Endothelial cell of hepatic sinusoid (primary cell): ENCODE results near the gene R3HDM2.

ENCODE experiments used
- in situ Hi-C: cut with HindIII; loops from 2 replicates; pipeline ENCODE4 v1.10.0; 2017; ENCODE audit warnings: low sequenced_read_pairs

R3HDM2 gene

DNA sequence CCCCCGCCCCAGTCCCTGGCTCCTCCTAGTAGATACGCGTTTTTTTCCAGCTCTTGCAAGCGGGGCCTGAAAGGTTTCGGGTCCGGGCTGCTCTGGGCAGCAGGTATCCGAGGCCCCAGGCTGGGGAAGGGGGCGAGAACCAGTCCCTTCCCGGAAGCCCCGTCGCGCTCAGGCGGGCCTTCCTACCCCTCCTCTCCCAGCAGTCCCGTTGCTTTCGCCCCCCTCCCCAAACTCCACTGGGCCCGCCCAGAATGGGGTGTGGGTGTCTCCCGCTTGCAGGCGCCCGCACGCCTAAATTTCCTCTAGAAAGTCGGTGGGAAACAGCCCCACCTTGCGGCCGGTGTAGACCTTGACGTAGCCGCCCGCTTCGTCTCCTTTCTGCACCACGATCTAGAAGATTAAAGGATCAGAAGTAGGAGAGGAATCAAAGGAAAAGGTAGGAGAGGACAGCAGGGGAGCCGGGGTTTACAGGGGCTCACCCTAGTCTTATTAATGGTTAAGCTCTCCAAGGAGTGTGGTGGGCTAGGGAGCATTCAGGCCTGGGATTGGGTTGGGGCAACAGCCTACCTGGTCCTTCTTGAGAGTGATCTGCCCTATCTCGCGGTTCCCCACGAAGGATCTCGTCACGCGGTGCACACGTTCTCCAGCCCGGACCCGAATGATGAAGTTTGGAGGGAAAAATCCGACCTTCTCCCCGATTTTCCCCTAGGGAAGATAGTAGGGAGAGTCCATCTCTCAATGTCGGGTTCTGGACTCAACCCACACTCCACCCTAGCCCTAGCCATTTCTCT, 187.1 kb downstream of the R3HDM2 start:
- in situ Hi-C loops = no loop called here

DNA sequence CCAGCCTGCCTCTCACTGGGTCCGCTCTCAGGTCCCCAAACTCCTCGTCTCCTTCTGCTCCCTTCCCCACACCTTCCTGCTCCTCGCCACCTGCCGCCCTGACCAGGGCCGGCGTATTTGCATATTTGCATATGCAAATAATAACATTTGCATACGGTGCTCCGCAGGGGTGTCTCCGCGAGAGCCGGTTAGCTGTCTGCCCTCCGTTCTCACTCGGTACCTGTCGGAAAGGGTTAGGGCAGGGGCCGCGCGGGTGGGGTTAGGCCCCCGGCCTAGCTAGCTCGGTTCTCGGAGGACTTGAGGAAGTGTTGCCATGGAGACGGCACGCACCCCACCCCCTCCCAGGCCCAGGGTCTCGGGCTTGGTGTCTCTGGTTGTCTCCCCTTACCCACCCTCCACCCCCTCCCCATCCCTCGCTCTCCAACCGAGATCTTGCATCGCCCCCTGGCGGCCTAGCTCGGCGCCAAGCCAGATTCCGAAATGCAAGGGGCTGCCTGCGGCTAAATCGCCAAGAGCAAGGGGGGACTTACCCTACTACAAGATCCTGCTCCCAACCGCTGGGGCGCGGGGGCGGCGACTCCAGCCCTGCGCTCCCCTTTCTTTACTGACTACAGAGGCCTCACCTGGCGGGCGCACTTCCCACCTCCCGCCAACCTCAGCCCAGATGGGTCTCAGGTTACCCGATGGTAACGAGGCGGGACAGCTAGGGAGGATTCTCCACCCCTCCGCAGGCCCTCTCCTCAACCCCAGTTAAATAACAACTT, 188.0 kb downstream of the R3HDM2 start:
- in situ Hi-C loops = no loop called here

DNA sequence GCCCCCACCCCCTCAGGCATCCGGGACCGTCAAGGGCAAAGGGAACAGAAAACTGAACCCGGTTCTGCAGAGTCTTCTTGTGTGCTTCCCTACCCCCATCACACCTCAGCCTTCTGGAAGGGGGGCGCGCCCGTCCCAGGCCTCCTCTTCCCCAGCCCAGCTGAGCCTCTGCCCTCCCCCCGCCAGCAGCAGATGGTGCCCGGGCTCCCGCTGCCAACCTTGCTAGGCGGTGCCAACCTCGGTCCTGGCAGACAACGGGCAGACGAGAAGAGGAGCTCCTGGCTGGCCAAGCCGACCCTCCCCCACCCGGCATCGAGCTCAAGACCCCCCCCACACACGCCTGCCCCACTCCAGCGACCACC, 188.5 kb downstream of the R3HDM2 start:
- in situ Hi-C loops = no loop called here

DNA sequence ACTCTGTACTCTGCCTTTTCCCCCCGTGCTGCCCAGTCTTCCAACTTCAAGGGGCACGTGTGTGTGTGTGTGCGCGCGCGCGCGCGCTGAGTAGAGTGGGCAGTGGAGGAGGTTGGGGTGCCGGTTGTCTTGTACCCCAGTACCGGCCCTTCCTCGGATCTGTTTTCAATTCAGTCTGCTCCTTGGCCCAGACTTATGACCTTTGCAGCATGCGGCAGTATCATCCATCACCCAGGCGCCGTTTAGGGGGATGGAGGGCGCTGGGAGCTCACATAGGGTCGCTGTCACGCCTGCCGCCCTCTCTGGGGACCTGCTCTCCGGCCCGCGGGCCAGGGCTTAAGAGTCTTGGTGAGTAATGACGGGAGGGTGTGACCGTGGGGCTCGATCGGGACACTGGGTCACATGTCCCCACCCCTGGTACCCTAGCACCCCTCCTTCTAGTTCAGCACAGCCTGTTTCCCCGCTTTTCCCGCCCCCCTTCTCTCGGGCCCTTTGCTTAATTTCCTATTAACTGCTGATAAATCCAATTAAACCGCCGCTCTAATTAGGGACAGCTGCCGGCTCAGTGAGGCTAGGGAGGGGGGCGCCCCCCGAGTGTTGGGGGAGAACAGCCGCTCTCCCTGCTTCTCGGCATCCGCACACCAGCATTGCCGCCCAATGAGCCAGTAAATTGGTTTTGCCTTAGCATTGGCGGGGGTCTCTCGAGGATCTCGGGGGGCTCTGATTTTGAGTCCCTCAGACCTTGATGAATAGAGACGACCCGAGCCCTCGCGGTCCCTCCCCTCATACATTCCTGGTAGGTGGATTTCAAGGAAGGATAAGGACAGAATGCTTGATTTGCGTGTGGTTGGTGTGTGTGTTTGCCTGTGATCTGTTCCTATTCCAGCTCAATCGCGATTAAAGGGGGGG, 189.2 kb downstream of the R3HDM2 start:
- in situ Hi-C loops = no loop called here

DNA sequence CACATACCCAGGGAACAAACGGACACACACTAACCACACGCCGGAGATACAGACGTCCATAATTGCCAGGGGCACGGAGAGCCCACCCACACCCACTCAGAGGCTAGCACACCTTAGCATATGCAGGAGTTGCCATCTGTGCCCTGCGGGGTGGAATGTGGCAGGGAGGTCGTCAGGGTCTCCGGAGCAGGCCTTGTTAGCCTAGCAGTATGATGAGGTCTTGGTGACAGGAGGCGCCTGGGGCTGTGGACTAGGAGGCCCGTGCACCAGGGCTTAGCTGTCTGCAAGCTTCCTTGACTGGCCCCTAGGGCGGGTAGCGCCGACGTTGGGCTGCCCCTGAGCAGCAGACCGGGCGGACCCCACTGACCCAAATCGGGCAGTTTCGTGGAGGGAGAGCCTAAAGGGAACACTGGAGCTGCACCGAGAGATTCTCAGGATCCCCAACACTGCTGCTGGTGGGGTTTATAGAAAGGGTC, 189.9 kb downstream of the R3HDM2 start:
- in situ Hi-C loops = no loop called here

DNA sequence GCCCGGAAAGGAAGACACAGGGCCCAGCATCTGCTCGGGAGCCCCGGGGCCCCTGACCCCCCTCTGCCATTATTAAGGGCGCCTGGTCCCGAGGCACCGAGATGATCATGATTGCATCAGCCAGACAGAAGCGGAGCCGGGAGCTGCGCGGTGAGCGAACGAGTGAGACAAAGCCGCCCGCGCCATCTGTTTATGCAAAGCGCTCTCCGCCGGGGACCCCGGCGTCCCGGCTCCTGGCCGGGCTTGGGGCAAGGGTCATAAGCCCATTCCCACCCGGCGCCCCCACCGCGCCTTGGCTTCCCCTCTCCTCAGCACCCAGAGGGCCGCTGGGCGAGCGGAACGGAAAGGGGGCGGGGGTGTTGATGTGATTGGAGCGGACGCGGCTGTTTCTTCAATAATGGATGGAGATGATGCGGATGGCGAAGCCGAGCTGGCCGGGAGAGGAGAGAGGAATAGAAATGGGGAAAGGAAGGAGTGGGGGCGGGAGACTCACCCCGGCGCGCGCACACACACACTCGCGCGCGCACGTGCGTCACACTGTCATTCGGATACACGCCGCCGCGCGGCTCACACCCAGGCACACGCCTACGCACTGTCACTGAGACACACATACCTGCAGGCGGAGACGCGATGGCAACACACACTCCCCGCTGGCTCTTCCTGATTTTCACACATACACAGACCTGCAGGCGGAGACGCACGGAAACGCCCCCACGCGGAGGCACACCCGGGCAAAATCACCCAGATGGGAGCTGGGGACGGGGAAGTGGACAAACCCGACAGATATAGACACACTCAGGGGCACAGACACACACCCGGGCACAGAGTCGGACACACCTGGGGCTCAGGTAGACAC, 190.5 kb downstream of the R3HDM2 start:
- in situ Hi-C loops = no loop called here

DNA sequence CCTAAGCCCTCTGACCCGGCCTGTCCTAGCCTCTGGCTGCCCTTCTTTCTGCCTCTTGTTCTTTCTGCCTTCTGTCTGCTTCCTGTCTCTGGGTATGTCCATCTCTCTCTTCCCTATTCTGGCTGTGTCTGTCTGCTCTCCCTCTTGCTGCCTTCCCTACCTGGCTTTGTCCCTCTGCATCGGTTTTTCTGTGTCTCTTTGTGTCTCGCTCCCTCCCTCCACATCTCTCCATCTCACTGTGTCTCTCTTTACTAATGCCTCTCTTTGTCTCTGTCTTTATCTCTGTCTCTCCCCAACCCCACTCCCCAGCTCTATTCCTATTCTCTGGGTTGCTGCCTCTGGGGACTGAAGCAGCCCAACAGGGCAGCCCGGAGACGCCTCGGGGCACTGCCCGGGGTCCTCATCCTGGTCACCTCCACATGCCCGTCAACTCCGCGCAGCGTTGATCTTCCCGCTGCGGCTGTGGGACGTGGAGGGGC, 191.2 kb downstream of the R3HDM2 start:
- in situ Hi-C loops = no loop called here

DNA sequence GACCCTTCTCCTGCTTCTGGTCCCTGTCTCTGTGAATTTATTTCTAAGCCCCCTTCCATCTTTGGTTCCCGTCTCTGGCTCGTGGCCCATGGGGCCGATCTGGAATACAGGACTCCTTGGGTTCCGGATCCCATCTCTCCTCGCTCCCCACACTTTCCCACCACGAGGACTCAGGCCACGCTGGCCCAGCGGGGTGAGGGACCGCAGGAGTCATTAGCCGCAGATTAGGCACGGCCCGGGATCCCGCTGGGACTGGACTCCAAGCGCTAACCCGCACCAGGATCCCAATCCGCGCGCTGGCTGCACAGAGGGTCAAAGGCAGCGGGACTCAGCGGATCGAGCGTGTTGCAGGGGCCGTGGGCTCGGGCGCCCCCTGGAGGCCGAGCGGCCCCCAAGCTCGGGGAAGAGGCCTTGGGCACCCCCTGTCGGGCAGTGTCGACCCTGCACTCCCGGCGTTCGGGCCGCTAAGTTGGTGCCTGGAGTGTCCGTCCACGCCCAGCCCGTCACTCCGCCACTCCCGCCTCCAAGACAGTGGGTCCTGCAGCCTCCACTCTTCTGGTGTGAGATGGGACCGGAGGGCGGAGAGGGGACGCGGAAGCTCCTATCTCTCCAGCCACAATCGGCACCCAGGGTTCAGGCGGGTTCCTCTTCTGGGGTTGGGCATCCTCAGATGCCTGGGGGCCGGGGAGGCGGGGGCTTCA, 191.8 kb downstream of the R3HDM2 start:
- in situ Hi-C loops = no loop called here

DNA sequence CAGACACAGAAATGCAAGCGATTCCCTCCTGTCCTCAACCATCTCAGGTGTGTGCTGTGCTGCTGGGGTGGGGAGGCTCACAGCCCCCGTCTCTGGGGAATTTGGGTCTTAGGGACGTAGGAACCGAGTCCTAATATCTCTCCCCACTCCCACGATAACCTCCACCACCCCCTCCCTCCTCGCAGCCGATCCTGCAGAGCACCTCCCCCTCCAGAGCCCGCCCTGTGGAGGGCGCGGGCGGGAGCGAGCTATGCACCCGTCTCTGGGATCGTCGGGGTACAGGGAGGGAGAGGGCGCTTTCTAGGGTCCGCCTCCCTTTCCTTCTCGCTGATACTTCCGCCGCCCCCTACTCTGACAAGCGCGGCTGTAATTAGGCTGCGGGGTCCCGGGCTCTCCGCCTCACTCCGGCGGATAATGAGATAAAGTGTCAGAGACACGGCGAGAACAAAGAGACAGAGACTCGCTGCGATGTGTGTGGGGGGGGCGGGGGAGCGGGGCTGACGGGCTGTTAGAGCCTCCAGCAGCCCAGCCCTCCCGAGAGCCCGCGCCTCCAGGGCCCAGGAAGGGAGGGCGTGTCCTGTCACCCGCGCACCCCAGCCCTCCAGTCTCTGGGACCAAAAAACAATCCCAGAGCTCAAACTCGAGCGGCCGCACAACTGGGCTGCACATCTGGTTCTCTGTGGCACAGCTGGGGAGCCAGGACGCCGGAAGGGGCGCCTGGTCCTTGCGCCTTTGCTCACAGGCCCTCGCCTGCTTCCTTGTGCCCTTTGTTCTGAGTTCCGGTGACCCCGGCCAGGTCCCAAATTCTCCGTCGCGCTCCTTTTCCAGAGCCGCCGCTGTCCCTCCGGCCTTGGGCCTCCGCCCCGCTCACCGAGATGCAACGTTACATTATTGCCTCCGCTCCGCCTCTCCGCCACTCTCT, 192.7 kb downstream of the R3HDM2 start:
- in situ Hi-C loops = no loop called here

DNA sequence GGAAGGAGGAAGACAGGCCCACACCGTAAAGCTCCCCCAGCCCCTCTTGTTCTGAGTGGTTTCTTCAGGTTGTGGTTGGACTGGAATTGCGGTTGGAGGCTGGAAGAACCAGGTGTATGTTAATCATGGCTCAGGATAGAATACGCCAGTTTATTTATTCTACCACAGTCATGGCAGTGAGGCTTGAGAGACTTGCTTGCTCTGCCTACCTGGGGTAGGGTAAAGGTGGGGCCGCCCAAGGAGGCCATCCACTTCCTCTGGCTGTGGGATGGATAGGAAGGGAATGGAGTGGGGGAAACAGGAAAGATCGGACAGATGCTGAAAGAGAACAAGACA, 193.3 kb downstream of the R3HDM2 start:
- in situ Hi-C loops = no loop called here

DNA sequence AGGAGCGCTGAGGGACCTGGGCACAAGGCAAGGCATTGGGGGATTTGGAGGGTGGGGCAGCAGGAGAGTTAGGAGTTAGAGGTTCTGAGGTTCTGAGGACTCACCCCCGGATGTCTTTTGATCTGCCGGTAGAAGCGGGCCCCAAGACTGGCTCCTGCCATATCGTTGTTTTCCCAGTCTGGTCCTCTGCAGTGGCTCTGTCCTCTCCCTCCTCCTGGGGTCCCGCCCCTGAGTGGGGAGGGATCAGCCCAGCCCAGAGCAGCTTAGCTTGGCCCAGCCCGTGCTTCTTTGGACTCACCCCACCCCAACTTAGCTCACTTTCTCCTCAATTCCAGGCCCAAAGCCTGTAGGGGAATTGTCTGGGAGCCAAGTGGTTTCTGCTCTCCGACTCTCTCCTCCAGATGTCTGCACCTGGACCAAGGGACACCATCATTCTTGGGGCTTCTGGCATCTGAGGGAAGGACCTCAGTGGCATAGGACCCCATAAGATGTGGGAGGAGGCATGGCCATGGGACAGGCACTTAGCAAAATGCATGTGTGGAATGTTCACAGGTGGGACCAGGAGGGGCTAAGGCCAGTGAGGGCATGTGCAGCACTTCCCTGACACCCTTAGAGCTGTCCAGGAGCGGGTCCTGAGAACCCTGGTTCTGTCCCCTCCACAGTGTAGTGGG, 193.8 kb downstream of the R3HDM2 start:
- in situ Hi-C loops = no loop called here

DNA sequence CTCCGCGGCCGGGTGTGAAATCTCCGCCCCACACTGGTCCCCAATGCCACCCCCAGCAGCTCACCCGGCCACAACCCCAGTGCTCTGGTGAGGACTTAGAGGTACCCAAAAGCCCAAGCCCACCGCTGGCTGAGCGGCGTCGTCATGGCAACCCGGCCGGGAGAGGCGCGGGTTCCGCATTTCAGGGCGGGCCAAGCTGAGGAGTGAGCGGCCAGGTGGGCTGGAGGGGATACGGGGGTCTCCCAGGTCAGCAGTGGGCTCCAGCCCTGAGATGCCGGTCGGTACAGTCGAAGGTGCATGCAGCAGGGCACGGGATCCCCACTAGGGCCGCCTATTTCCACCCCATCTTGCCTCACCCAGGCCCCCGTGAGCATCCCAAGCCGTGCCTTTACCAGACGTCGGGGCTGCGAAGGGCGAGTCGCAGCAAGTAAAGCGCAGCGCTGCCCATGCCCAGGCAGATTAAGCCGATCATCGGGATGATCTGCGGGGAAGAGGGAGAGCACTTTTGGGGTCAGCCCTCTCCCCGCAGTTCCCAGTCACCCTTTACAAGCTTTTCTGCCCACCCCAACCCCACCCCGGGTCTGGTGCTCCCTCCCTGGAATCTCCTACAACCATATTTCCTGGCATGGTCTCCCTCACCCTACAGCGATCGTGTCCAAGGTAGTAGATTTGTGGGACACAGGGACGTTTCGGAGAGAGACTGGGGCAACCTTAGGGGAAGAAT, 194.5 kb downstream of the R3HDM2 start:
- in situ Hi-C loops = no loop called here

DNA sequence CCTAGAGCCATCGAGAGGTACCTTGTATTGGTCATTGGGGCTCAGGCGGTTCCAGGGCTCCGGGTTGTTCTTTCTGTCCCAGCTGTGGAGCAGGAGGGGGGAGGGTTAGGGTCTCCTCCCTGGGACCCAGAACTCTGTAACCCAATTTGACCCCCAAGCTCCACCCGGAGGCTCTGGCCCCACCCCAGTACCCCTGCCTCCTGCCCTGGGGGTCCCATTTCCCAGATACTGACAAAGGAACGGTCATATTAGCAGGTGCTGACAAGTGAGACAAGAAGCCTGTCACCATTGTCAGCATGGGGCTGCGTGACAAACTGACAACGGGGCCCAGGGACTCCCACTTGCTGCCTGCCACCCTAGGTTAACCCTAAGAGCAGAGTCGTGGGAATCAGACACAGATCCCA, 195.1 kb downstream of the R3HDM2 start:
- in situ Hi-C loops = no loop called here

DNA sequence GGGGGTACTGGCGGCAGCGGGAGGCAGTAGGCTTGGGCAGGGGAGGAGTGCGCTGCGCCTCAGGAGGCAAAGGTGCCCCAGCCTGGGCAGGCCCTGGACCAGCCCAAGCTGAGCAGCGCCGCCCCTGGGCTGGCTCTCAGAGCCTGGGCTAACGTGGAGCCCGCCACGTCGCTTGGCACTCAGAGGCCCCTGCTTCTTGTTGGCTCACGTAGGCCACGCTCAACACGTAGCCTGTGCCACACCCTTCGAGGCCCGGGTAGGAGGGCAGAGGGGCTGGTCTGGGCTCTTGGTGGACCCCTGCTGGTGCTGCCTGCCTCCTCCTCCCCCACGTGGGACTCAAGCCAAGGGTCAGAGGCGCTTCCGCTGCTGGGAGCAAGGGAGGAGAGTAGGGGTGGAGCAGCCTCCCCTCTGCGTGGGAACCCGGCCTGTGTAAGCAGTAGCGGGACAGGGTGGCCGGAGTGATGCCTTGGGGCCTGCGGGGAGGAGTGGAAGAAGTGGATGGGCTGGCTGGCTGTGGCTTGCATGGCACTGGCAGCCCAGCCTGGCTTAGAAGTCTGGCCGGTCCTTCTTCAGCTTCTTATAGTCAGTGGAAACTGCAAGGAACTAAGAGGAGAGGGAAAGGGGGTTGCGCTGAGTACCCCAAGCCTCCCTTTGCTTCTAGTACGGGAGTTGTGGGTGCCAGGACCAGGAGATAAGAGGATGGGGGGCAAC, 195.7 kb downstream of the R3HDM2 start:
- in situ Hi-C loops = no loop called here

DNA sequence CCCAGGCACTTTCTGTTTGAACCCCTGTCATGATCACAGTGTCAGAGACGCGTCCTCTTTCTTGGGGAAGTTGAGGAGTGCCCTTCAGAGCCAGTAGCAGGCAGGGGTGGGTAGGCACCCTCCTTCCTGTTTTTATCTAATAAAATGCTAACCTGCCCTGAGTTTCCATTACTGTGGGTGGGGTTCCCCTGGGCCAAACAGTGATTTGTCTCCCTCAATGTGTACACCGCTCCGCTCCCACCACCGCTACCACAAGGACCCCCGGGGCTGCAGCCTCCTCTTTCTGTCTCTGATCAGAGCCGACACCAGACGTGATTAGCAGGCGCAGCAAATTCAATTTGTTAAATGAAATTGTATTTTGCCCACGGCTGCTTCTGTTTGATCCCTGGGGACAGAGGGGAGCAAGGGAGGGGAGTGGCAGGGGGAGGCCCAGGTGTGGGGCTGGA, 196.2 kb downstream of the R3HDM2 start:
- in situ Hi-C loops = no loop called here

DNA sequence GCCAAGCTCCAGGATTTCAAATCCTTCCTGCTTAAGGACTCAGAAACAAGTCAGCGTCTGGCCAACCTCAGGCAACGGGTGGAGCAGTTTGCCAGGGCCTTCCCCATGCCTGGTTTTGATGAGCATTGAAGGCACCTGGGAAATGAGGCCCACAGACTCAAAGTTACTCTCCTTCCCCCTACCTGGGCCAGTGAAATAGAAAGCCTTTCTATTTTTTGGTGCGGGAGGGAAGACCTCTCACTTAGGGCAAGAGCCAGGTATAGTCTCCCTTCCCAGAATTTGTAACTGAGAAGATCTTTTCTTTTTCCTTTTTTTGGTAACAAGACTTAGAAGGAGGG, 196.6 kb downstream of the R3HDM2 start:
- in situ Hi-C loops = no loop called here
